ENCODE results near the gene DCDC2.
"Not testable (repeated sequence)": the region's sequence is repeated elsewhere in the genome, so short reads cannot be mapped to it uniquely, and the experiment has no call there.

Gene DCDC2

DNA sequence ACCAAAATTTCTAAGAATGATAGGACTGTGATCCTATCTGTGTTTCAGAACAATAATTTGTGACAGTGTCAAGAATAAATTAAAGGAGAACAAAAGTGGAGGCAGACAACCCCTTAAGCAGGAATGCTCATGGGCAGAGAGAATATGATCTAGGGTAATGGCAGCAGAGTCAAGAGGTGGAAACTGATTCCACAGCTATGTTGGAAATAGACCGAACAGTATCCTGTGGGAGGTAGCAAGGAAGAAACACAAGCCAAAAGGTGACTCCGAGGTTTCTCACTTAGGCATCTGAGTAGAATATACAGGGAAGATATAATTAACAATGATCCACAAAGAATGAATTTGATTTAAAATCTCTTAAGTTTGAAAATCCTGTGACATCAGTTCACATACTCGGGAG, 131.3 kb downstream of the DCDC2 start:
- no peak for DNase-seq (ENCODE audit: low read depth in 2 of 2, low spot score in 1 of 2)

DNA sequence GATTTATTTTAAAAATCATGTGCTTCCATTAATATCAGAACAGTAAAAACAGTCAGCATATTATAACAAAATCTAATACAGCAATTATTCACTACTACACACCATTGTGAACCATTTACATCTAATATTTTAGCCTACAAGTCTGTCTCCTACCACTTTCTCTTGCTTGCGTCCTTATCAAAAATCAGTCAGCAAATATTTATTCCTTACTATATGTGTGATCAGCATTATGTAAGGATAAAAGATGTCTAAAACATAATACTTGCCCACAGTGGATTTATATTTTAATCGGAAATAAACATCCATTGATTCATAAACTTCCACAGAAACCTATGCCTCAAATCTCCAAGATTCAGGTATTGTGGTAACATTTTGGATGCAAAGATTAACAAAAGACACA, 132.0 kb downstream of the DCDC2 start:
- no peak for DNase-seq (ENCODE audit: low read depth in 2 of 2, low spot score in 1 of 2)

- no peak for DNase-seq (ENCODE audit: low read depth in 2 of 2, low spot score in 1 of 2)
These were observed 134.5 kb downstream of the DCDC2 start for GRCh38 chr6:24223115-24223919.

DNA sequence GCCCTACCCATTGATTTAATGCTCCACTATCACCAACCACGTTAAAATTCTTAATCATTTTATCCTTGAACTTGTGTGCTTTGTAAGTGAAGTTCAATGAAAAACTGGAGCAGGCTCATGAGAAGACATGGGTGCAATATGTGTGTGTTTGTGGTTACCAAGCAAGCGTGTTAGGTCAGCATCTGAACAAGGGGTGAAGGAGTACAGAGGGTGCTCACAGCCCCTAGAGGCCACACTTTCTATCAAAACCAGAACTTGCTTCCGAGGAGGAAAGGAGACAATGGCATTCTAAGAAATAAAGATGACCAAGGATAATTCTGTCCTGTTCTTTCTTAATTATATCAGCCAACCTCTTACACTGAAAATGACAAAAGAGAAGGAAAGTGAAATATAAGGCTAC, 138.2 kb downstream of the DCDC2 start:
- DNase-seq (ENCODE audit: low read depth in 2 of 2, low spot score in 1 of 2), result no peak

- no peak for DNase-seq (ENCODE audit: low read depth in 2 of 2, low spot score in 1 of 2)
These were observed 142.9 kb downstream of the DCDC2 start for GRCh38 chr6:24214984-24215383.

DNA sequence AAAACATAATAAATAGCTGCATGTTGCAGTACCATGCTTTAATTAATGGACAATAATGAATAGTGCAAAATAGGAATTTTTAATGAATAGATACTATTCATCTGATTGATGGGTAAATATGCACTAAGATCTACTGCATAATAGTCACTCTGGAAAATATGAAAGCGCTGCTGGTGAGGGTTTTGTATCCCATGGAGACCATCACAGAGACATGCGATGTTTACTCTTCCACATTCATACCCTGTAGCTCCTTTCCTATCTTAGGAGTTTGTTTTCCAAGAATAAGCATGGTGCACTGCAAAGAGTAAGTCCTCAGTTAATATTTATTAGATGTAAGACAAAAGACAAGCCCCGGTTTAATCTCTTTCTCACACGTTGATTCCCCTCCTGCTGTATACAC, 150.4 kb downstream of the DCDC2 start:
- no peak for DNase-seq (ENCODE audit: low read depth in 2 of 2, low spot score in 1 of 2)

DNA sequence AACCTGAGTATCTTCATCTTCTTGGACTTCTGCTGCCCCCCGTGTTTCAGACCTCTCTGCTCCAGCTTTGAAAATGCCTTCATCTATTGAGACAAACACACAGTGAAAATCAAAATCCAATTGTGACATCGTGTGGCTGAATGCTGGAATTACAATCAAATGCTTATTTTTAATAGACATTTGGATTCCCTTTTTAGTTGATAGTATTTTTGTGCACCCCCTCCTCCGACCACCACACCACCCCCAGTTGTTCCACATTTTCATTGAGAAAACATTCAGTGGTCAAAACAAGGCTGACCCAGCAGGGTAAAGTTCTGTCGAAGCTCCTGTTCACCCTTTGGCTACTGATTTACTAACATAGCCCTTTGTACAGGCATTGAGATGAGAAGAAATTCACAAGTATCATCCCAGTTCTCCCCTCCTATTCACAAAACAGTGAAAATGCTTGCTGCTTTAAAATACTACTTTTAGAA, 152.8 kb downstream of the DCDC2 start:
- DNase-seq (ENCODE audit: low read depth in 2 of 2, low spot score in 1 of 2), result no peak

DNA sequence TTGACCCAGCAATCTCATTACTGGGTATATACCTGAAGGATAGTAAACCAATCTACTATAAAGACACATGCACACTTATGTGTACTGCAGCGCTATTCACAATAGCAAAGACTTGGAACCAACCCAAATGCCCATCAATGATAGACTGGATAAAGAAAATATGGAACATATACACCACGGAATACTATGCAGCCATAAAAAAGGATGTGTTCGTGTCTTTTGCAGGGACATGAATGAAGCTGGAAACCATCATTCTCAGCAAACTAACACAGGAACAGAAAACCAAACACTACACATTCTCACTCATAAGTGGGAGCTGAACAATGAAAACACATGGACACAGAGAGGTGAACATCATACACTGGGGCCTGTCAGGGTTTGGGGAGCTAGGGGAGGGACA, 153.7 kb downstream of the DCDC2 start:
- DNase-seq (ENCODE audit: low read depth in 2 of 2, low spot score in 1 of 2), result not testable (repeated sequence)

- no peak for DNase-seq (ENCODE audit: low read depth in 2 of 2, low spot score in 1 of 2)
These were observed 160.0 kb downstream of the DCDC2 start for GRCh38 chr6:24197892-24198291.

- DNase-seq (ENCODE audit: low read depth in 2 of 2, low spot score in 1 of 2), result no peak
These were observed 161.8 kb downstream of the DCDC2 start for GRCh38 chr6:24195836-24196597.

- no peak for DNase-seq (ENCODE audit: low read depth in 2 of 2, low spot score in 1 of 2)
These were observed 162.7 kb downstream of the DCDC2 start for GRCh38 chr6:24194978-24195700.

GRCh38 chr6:24193364-24193763, 164.5 kb downstream of the DCDC2 start:
- DNase-seq (ENCODE audit: low read depth in 2 of 2, low spot score in 1 of 2), result no peak

GRCh38 chr6:24191346-24191745, 166.5 kb downstream of the DCDC2 start:
- no peak for DNase-seq (ENCODE audit: low read depth in 2 of 2, low spot score in 1 of 2)

- DNase-seq (ENCODE audit: low read depth in 2 of 2, low spot score in 1 of 2), result no peak
These were observed 169.2 kb downstream of the DCDC2 start for GRCh38 chr6:24188578-24189080.

GRCh38 chr6:24187965-24188577, 169.8 kb downstream of the DCDC2 start:
- DNase-seq (ENCODE audit: low read depth in 2 of 2, low spot score in 1 of 2), result no peak

GRCh38 chr6:24186349-24186748, 171.5 kb downstream of the DCDC2 start:
- no peak for DNase-seq (ENCODE audit: low read depth in 2 of 2, low spot score in 1 of 2)

DNA sequence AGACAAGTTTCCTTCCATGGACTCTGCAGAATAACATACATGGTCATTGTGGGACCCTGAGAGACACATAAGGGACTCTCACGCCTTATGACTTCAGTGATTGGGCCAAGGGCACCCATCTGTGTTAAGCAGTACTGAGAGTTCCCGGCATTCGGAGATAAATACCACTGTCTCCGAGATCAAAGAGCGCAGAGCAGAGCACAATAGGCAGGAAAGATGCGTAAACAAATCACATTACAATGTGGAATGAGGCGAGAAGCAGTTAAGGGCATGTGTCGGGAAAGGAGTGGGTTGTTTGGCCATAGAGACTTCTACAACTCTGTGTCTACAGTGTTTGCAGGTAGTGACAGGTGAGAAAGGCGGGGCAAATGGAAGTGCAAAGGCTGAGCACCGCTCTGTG, 174.3 kb downstream of the DCDC2 start:
- DNase-seq (ENCODE audit: low read depth in 2 of 2, low spot score in 1 of 2), result no peak

- DNase-seq (ENCODE audit: low read depth in 2 of 2, low spot score in 1 of 2), result no peak
These were observed 200.0 kb downstream of the DCDC2 start for GRCh38 chr6:24157886-24158285.

DNA sequence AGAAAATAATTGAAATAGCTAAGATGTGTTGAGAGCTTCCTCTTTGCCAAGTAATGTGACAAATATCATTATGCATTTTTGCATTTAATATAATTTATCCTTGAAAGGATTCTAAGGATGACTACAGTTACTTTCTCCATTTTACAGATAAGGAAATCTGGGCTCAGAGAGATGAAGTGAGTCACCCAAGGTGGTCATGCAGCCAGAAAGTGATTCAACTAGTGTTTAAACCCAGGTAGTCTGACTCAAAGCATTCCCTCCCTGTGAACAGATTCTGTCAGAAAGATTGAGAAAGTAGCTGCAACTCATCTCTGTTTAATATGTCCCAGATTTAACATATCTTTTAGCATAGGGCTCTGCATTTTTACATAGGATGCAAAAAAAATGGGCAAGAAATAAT, 203.7 kb downstream of the DCDC2 start:
- DNase-seq (ENCODE audit: low read depth in 2 of 2, low spot score in 1 of 2), result no peak

- DNase-seq (ENCODE audit: low read depth in 2 of 2, low spot score in 1 of 2), result no peak
These were observed 205.8 kb downstream of the DCDC2 start for GRCh38 chr6:24152014-24152413.

DNA sequence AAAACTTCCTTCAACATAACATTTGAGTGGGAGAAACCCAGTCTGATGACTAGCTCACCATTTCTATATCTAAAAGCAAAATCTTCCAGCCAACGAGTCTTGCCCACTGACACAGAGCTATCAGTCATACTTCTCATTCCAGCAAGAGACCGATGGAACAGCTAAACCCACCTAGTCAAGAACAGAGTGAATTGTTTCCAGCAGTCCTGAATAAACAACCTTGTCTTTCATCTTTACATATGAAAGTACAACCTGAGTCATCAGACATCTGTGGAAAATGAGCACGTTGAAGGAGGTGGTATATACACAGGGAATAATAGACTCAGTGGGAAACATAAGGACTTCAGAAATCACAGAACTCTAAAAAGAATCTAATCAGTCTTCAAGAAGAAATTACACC, 208.0 kb downstream of the DCDC2 start:
- DNase-seq (ENCODE audit: low read depth in 2 of 2, low spot score in 1 of 2), result no peak
